AG08395 (cell line): ENCODE measurements around the gene BCAR1.
A peak's percentile ranks its signal among the peaks of the same experiment; 100 is the strongest.
"Not testable (repeated sequence)": the region's sequence is repeated elsewhere in the genome, so short reads cannot be mapped to it uniquely, and the experiment has no call there.

Source experiments
- DNase-seq: peaks from one replicate; pipeline ENCODE4 v3.0.0; 2012; ENCODE audit warnings: mixed read lengths, low spot score

BCAR1 gene

DNA sequence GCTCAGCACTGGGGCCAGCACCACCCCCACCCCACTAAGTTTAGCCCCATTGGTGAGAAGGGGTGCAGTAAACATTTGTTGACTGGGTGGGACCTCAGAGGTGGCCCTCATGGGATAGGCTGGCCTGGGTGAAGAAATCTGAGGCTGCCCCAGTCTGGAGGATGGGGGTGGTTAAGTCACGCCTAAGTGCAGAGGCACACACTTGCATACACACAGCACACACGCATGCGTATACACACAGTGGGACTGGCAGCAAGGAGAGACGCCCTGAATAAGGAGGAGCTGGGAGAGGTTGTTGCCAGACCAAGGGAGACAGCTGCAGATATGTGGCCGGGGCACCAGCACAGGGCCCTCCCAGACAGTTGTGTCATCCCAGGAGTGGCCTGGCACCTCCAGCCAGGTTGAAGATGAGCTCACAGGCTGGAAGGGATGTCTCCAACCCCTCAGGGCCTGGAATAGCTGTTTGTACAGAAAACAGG lies 3.0 kb upstream of the BCAR1 start:
- peak; percentile 96 for DNase-seq

DNA sequence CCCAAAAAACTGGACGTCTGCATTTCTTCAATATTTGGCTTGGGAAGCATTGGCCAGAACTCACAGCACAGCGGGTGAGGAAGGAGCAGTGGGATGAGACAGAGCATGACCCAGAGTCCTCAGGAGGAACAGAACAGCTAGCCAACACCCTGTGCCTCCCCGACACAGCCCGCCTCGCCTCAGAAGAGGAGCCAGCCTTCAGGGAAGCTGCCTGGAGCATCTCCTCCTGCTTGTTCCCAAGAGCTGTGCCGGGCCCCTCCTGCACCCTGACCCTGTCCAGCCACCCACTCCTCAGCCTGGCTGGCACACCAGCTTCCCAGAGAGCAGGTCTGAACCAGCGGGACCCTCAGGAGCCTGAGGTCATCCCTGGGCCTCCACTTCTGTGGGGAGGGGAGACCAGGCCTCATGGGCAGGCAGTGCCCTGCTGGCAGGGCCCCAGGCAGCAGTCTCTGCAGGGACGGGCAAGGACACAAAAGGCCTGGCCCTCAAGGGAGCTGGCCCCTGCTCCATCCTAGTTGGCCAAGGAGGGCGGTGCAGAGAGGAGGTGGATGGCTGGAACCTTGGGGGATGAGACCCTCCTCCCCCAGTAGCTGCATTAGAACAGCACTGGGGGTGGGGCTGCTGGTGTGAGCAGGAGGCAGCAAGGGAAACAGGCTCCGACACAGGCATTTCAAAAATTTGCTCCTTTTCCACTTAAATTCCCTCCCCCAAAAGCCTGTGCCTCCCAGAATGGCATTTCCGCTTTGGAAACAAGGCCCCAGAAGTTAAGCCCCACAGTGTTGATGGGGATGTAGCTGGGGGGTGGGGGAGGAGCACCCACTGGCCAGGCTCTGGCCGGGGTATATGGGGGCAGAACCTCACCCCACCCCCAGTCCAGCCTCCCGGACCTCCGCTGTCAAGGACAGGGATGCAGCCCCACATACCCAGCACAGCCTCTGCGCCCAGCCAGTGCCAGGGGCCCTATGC lies 1.8 kb upstream of the BCAR1 start:
- peak; percentile 72 for DNase-seq

DNA sequence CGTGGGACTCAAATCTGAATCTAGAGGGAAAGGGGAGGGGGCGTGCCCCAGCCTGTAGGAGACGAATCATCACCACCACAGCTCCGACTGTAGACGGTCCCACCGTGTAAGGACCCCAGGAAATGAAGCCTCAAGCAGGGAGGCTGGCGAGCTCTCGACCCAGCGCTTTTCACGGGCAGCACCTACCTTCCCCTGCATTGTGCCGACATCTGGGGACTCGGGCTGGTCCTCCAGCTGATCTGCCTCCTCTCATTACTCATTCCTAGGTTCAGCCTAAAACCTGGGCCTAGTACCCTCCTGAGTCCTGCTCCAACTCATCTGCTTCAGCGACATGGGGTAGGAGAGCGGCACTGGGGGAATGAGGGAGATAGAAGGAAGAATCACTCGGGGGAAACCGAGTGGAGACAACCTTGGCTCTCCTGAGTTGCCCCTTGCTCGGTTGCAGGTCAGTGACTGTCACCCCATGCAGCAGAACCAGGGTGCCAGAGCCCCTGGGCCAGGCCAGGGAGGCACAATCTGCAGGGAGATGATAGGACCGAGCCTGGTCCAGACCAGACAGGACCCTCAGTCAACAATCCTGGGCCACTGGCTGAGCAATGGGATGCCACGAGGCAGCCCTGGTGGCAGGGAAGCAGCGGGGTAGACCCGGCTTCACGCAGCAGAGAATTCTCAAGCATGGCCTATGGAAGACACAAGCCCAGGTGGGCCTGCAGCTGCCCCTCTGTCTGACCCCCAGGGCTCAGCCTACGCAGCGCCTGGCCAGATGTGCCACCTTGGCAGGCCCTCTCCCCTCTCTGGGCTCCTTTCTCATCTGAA lies 833 bp upstream of the BCAR1 start:
- no peak for DNase-seq

DNA sequence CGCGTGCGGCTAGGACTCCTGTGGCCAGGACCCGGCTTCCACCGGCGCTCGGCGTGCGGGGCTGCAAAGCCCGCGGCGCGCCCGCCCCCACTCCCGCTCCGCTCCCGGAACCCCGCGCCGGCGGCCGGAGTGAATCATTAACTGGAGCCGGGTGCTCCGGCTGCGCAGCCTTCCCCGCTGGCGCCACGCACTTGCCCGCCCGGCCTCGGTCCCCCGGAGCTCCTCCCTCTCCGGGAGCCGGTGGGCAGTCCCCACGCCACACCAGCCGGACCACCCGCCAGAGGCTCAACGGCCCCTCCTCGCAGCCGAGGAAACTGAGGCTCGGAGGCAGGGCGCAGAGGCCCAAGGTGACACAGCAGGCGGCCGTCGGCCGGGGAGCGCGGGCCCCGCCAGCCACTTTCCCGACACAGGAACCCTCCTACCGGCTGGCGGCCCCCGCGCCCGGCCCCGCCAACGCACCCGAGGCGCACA lies 580 bp downstream of the BCAR1 start:
- DNase-seq: peak; percentile 46

DNA sequence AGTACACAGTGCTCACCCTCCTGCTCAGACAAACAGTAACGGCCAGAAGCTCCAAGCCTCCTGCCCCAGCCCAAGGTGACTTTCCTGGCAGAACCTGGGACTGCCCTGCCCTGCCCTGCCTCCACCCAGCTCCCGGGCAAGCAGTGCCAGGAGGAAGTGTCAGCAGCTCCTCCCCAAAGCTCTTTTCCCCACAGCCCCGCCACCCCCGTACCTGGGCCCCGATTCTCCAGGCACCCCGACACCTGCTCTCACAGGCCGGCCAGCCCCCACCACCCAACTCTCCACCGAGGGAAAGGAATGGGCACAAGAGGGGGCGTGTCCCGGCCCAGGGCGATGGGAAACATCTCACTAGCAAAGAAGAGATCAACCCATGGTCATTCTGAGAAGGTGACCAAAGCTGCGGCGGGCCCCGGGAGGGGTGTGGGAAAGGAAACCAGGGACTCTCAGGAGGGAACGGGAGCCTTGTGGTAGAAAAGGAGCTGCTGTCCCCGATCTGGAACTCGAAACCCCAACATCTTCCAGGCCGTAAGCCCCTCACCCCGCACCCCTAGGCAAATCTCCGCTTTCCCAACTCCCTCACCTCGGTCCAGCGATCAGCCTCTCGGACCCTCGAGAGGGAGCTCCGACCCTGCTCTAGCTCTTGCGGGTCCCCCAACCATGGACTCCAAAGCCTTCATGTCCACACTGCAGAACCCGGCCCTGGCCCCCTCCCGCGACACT lies 1.2 kb downstream of the BCAR1 start:
- peak; percentile 42 for DNase-seq

DNA sequence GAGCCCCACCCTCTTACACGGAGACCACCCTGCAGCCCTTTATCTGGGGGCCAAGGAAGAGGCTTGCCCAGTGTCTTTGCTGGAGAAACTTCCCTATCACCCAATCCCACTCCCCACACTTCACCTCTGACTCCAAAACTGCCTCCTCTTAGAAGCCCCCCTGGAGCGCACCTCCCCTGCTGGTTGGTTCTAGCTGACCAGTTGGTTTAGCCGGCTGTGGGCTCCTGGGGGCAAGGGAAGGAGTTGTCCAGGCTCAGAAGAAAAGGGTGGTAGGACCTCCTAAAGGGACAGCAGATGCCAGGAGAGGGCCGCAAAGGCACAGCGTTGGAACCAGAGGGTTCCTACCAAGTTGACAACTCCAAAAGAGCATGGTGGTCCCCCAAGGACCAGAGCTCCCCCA lies 2.0 kb downstream of the BCAR1 start:
- DNase-seq: no peak

- DNase-seq: no peak
Measured at GRCh38 chr16:75248536-75249380, 2.7 kb downstream of the BCAR1 start.

GRCh38 chr16:75248142-75248535 lies 3.3 kb downstream of the BCAR1 start:
- no peak for DNase-seq

DNA sequence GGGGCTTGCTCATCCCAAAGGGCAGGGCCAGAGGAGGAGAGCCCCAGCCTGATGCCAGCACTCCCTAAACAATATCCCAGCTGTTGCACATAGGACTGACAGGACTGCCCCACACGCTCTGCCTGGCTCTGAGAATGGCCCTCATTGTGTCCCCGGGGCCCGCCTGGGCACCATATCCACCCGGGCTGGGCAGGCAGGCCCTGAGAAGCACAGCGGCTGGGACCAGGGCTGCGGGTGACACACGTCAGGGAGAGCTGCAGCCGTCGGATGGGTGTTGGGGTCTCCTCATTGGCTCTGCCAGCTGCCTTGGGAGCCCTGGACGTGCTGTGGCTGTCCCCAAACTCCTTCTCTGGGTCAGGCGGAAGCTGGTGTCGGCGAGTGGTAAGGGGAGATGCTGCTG lies 4.2 kb downstream of the BCAR1 start:
- no peak for DNase-seq

DNA sequence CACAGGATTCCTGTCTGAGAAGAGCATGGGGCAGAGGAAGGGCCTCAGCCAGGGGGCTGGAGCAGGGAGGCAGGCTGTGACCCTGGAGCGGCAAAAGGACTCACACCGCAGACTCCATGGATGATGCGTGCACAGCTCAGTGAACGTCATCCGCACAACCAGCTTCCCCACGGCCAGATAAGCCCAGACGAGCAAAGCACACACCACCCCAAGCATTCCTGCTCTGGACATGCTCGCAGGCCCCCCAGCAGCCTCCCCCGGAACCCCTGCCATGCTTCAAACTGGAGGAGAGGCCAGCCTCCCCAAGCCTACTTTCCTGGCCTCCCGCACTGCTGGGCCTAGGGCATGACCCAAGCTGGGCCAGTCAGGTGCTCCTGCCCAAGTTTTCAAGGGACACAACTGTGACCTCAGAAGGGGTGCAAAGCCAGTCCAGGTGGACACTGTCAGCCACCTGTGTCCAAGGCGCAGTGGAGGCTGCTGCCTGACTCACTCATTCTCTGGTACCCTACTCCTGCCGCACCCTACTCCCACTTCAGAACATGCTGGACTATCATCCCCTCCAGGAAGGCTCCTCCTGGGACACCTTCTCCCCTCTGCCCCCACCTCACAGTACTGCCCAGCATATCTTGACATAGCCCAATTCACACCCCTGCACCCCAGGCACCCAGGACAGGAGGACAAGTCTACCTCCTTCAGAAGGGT lies 4.8 kb downstream of the BCAR1 start:
- DNase-seq: no peak

- peak; percentile 90 for DNase-seq
Measured at GRCh38 chr16:75244844-75245758, 6.3 kb downstream of the BCAR1 start.

- peak; percentile 60 for DNase-seq
Measured at GRCh38 chr16:75244225-75244809, 7.1 kb downstream of the BCAR1 start.

GRCh38 chr16:75243667-75244224 lies 7.7 kb downstream of the BCAR1 start:
- no peak for DNase-seq

DNA sequence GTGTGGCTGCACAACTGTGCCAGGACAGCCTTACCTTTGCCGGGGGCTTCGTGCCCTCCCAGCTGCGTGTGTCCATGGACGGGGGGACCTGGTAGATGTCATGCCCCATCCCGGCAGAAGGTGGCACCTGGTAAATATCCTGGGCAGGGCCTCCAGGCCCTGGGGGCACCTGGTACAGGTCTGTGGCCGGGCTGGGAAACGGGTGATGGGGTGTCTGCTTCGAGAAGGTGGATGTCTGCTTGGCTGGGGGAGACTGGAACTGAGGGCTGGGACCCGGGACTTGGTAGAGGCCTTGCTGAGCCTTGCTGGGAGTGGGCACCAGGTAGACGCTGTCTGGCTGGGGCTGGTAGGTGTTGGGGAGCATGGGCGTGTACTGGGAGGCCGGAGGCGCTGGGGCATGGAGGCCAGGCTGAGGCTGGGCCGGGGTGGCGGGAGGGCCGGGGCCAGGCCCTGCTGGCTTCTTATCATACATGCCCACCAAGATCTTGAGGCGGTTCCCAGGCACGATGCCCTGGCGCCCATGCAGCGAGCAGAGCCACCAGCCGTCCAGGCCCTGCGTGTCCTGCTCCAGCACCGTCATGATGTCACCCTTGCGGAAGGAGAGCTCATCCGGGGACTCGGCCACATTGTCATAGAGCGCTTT lies 8.9 kb downstream of the BCAR1 start:
- not testable (repeated sequence) for DNase-seq

GRCh38 chr16:75241955-75242354 lies 9.5 kb downstream of the BCAR1 start:
- DNase-seq: no peak

GRCh38 chr16:75241412-75241811 lies 10.0 kb downstream of the BCAR1 start:
- no peak for DNase-seq

DNA sequence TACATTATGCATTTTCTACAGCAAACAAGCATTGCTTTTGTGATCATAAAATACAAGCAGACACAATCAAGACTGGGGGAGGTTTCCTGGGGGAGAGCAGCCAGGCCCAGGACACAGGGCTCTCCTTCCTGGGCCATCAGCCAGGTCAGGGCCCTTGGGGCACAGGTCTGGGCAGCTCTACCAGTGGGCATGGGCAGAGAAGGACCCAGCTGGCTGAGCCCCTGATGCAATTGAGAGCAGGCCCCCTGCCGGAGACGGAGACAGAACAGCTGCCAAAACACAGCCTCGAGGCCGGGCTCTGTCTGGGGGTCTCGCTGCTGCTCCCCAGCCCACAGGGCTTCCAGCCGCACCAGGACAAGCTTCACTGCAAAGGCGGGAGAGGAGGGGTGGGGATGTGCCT lies 10.8 kb downstream of the BCAR1 start:
- DNase-seq: not testable (repeated sequence)

- no peak for DNase-seq
Measured at GRCh38 chr16:75239542-75240122, 11.8 kb downstream of the BCAR1 start.
